ENCODE measurements around the gene ICE1. TPM values are rescaled to one million over a fixed set of nuclear protein-coding genes. Genes with fewer than 3 reads are reported as not detected.
"Not testable (repeated sequence)": the region's sequence is repeated elsewhere in the genome, so short reads cannot be mapped to it uniquely, and the experiment has no call there.

ICE1 gene
- total RNA-seq, 2 donors from 2014 or later, result 19.2 to 20.1 TPM

- Histone ChIP-seq H3K27ac (no peak overlapping the region), H3K9ac (ENCODE audit: low read depth in 2 of 2, low read length in 2 of 2) (no peak overlapping the region), H3K4me1 (no peaks in the 10 kb centered on the region), H3K9me3 (no peaks in the 10 kb centered on the region), H3K27me3 (no peaks in the 10 kb centered on the region), H3K4me3 (no peak overlapping the region), H3K36me3 (no peaks in the 10 kb centered on the region)
- TF ChIP-seq CTCF (IDR thresholded peaks at IDR 0.05), result no peak
- DNase-seq, result no peak
- intact Hi-C loops (cut with DNase I), result no loop called here
Observed at GRCh38 chr5:5508391-5508790, 85.9 kb downstream of the ICE1 start.

GRCh38 chr5:5511904-5512416 lies 89.5 kb downstream of the ICE1 start:
- H3K9ac ChIP-seq (ENCODE audit: low read depth in 2 of 2, low read length in 2 of 2), result no peak overlapping the region
- H3K27me3 ChIP-seq, result no peaks in the 10 kb centered on the region
- DNase-seq, result no peak
- no peak for TF ChIP-seq CTCF (IDR thresholded peaks at IDR 0.05)
- H3K4me3 ChIP-seq, result no peak overlapping the region
- no peak overlapping the region for H3K27ac ChIP-seq
- no peaks in the 10 kb centered on the region for H3K9me3 ChIP-seq
- no peaks in the 10 kb centered on the region for H3K36me3 ChIP-seq
- H3K4me1 ChIP-seq, result no peaks in the 10 kb centered on the region
- intact Hi-C loops (cut with DNase I), result no loop called here

- TF ChIP-seq CTCF (IDR thresholded peaks at IDR 0.05), result no peak
- Histone ChIP-seq H3K4me3 (no peak overlapping the region), H3K4me1 (no peaks in the 10 kb centered on the region), H3K36me3 (no peaks in the 10 kb centered on the region), H3K27me3 (no peaks in the 10 kb centered on the region), H3K27ac (no peak overlapping the region), H3K9me3 (no peaks in the 10 kb centered on the region), H3K9ac (ENCODE audit: low read depth in 2 of 2, low read length in 2 of 2) (no peak overlapping the region)
- DNase-seq, result no peak
- intact Hi-C loops (cut with DNase I), result no loop called here
Observed at GRCh38 chr5:5512543-5512942, 90.1 kb downstream of the ICE1 start.

- intact Hi-C loops (cut with DNase I); H3K9ac ChIP-seq (ENCODE audit: low read depth in 2 of 2, low read length in 2 of 2); DNase-seq; H3K27ac ChIP-seq; H3K27me3 ChIP-seq; H3K36me3 ChIP-seq; H3K4me3 ChIP-seq; H3K4me1 ChIP-seq; H3K9me3 ChIP-seq: not testable (repeated sequence)
Observed at GRCh38 chr5:5520622-5521021, 98.1 kb downstream of the ICE1 start.

GRCh38 chr5:5521029-5521428 lies 98.6 kb downstream of the ICE1 start:
- H3K27ac ChIP-seq, result no peak overlapping the region
- no peak for TF ChIP-seq CTCF (IDR thresholded peaks at IDR 0.05)
- intact Hi-C loops (cut with DNase I), result no loop called here
- no peaks in the 10 kb centered on the region for H3K27me3 ChIP-seq
- H3K4me1 ChIP-seq, result no peaks in the 10 kb centered on the region
- no peaks in the 10 kb centered on the region for H3K36me3 ChIP-seq
- no peak overlapping the region for H3K4me3 ChIP-seq
- no peak overlapping the region for H3K9ac ChIP-seq (ENCODE audit: low read depth in 2 of 2, low read length in 2 of 2)
- no peak for DNase-seq
- no peaks in the 10 kb centered on the region for H3K9me3 ChIP-seq

GRCh38 chr5:5521478-5521877 lies 99.0 kb downstream of the ICE1 start:
- Histone ChIP-seq H3K9ac (ENCODE audit: low read depth in 2 of 2, low read length in 2 of 2) (no peak overlapping the region), H3K27ac (no peak overlapping the region), H3K27me3 (no peaks in the 10 kb centered on the region), H3K36me3 (no peaks in the 10 kb centered on the region), H3K9me3 (no peaks in the 10 kb centered on the region), H3K4me1 (no peaks in the 10 kb centered on the region), H3K4me3 (no peak overlapping the region)
- TF ChIP-seq CTCF (IDR thresholded peaks at IDR 0.05), result no peak
- intact Hi-C loops (cut with DNase I), result no loop called here
- no peak for DNase-seq
